Heart left ventricle (tissue), 16 donors: ENCODE measurements around the gene TACC2. TPM values are rescaled to one million over a fixed set of nuclear protein-coding genes. Genes with fewer than 3 reads are reported as not detected.

Source experiments
- ATAC-seq, 4 donors: fragments of 200-7000 bp; cut with Tn5 transposase; one replicate each; pipeline ENCODE4 v1.9.1; 2020 to 2022; ENCODE audit warnings: moderate library complexity in 4 of 4, mild to moderate bottlenecking in 3 of 4, moderate number of reproducible peaks in 1 of 4
- DNase-seq, 5 donors: peaks; one replicate each; pipeline ENCODE4 v3.0.0-alpha.2; 2020
- H3K27ac ChIP-seq, 12 donors: fragments of 200-600 bp; sonication (generic) in 4 of 12; one replicate each; pipeline versions ENCODE4 v1.5.0 to v1.8.0; 2016 to 2022; ENCODE audit warnings: mild to moderate bottlenecking in 2 of 12
- H3K27me3 ChIP-seq, 9 donors: fragments of 200-600 bp; sonication (generic) in 2 of 9; one replicate each; pipeline versions ENCODE4 v1.5.1 to v1.8.0; 2016 to 2022; ENCODE audit warnings: mild to moderate bottlenecking in 3 of 9
- H3K36me3 ChIP-seq, 9 donors: fragments of 200-600 bp; sonication (generic) in 2 of 9; one replicate each; pipeline versions ENCODE4 v1.5.0 to v1.8.0; 2018 to 2022; ENCODE audit warnings: mild to moderate bottlenecking in 2 of 9
- H3K4me1 ChIP-seq, 12 donors: fragments of 200-600 bp; sonication (generic) in 4 of 12; one replicate each; pipeline versions ENCODE4 v1.5.0 to v1.8.0; 2016 to 2022; ENCODE audit warnings: mild to moderate bottlenecking in 3 of 12
- H3K4me3 ChIP-seq, 12 donors: fragments of 200-600 bp; sonication (generic) in 4 of 12; one replicate each; pipeline versions ENCODE4 v1.5.0 to v1.8.0; 2017 to 2022; ENCODE audit warnings: mild to moderate bottlenecking in 9 of 12, moderate library complexity in 4 of 12
- H3K9me3 ChIP-seq, 12 donors: fragments of 200-600 bp; sonication (generic) in 4 of 12; one replicate each; pipeline versions ENCODE4 v1.5.0 to v1.8.0; 2016 to 2022; ENCODE audit warnings: mild to moderate bottlenecking in 1 of 12
- POLR2A ChIP-seq, 2 donors: fragments of 450-650 bp; IDR thresholded peaks; one replicate each; pipeline ENCODE4 v1.6.1; 2017; ENCODE audit warnings: antibody characterized with exemption in 2 of 2, mild to moderate bottlenecking in 2 of 2, moderate library complexity in 2 of 2
- WGBS, 4 donors: extraction: QIAGEN DNeasy Blood & Tissue Kit in 2 of 4; methylation state at CpG; one replicate each; pipeline versions ENCODE4 v1.1.5 to v1.1.7; 2013 to 2018; 5-methylcytosine and 5-hydroxymethylcytosine counted together
- intact Hi-C, 10 donors: fragments of 100-400 bp; cut with DNase I; formaldehyde crosslinking; loops; one replicate each; pipeline versions ENCODE4 v1.11.1 to v1.14.2; 2022
- polyA plus RNA-seq, 2 donors: library from polyadenylated mRNA; stranded (reverse); fragments of 200-250 nt; gene quantifications; one replicate each; pipeline ENCODE4 v1.2.3, GENCODE V29; 2013
- total RNA-seq, 9 donors: library from RNA; depleted of rRNA in 2 of 9; stranded (reverse); fragments of >200 nt in 2 of 9; fragmentation: NEBNext Ultra II Directional in 3 of 9; extraction: Animal tissue kit (Norgen Biotek cat#: 25700) in 3 of 9; gene quantifications; one replicate each; pipeline versions ENCODE4 v1.1.0 to v1.2.4, GENCODE V29; 2016 to 2023
- TF ChIP-seq, protein P1 (sequence below), 12 donors: fragments of 200-600 bp; sonication (generic) in 4 of 12; IDR thresholded peaks; one replicate each; pipeline versions ENCODE4 v1.5.0 to v1.8.0; 2018 to 2022; ENCODE audit warnings: antibody characterized with exemption in 12 of 12, mild to moderate bottlenecking in 5 of 12
- donor health status: ischemic (EF 13 %, LVEDD 7.1; RV severe dilation, severe dysfunction).
- donor health status: healthy with polysubstance abuse.
- donor health status: DM: no; HTN: yes; CAD: no.
- donor health status: DM: no; HTN: no; CAD: no.
- donor health status: ischemic (EF 25% LVEDD 6.9; RV normal size, moderate dysfunction).
- donor health status: ischemic (EF 25% LVEDD 5.7; RV mildly dilated, moderate dysfunction).
- donor health status: healthy.
- donor health status: DM: yes; HTN: yes; CAD: no.
- donor health status: ischemic (EF 35%, LVEDD 5.7; RV mildly dilated, moderate dysfunction).
- donor health status: nonischemic (EF 11% LVEDD 7.7; RV severe dilation, severe dysfunction).
- donor health status: DM: yes; HTN: yes; CAD: no.
- donor health status: PGD.
- donor health status: ischemic (EF 29% LVEDD 5.4; RV normal size, mild dysfunction).
- donor health status: nonischemic (EF 23%, LVEDD 6.1; RV moderate dilation, normal function).

TACC2 gene
- total and polyA plus RNA-seq, 11 donors, result 96.7 to 456 (median 294) TPM

DNA sequence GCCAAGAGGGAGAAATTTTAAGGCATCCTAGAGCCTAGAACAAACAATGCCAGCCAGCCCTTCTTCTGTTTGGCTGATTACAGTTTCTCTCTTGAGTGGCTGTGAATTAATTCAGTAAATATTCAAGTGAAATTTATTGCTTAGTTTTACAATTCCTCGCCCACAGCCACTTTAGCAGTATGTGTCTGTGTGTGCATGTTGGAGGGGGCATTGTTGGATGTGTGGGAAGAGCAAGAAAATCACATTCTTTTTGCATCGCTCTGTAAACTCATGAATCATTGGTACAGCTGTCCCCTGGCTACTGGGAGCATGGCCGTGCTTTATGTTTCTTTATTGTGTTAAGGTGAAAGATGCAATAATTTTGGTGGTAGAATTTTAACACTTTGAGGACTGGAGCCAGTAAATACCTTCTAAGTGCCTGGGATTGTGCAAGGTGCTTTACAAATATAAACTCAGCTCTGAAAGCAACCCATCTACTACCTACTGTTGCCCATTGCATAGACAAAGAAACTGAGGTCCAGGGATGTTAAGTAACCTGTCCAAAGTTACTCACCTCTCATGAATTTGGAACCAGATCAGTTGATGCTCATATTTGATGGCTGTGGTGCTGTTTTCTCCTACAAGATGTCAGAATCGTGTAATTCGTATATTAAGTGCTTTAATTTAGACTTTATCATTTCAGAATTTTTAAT is 192.2 kb downstream of the TACC2 start:
- no peak for TF ChIP-seq POLR2A (IDR thresholded peaks at IDR 0.05)
- TF ChIP-seq, protein P1, sequence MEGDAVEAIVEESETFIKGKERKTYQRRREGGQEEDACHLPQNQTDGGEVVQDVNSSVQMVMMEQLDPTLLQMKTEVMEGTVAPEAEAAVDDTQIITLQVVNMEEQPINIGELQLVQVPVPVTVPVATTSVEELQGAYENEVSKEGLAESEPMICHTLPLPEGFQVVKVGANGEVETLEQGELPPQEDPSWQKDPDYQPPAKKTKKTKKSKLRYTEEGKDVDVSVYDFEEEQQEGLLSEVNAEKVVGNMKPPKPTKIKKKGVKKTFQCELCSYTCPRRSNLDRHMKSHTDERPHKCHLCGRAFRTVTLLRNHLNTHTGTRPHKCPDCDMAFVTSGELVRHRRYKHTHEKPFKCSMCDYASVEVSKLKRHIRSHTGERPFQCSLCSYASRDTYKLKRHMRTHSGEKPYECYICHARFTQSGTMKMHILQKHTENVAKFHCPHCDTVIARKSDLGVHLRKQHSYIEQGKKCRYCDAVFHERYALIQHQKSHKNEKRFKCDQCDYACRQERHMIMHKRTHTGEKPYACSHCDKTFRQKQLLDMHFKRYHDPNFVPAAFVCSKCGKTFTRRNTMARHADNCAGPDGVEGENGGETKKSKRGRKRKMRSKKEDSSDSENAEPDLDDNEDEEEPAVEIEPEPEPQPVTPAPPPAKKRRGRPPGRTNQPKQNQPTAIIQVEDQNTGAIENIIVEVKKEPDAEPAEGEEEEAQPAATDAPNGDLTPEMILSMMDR (IDR thresholded peaks at IDR 0.05), result no peak
- WGBS, 4 donors, result 75 to 84% (median 79%) methylated on average over 5 of the region's 5 CpGs
- Histone ChIP-seq H3K27ac (no peak overlapping the region), H3K9me3 (no peaks in the 10 kb centered on the region), H3K4me3 (no peak overlapping the region), H3K27me3 (no peaks in the 10 kb centered on the region), H3K36me3 (peaks cover 0 to 6% (median 0%) of the 10 kb centered on the region in 9 donors), H3K4me1 (peaks cover 3 to 48% (median 29%) of the 10 kb centered on the region in 12 donors)
- no peak for DNase-seq
- ATAC-seq, result no peak
- intact Hi-C loops, result loop anchor here in 2 of 10 donors (5.0 kb wide), 2 partner anchors 34 to 39 kb away; no protein-coding TSS in a partner anchor

DNA sequence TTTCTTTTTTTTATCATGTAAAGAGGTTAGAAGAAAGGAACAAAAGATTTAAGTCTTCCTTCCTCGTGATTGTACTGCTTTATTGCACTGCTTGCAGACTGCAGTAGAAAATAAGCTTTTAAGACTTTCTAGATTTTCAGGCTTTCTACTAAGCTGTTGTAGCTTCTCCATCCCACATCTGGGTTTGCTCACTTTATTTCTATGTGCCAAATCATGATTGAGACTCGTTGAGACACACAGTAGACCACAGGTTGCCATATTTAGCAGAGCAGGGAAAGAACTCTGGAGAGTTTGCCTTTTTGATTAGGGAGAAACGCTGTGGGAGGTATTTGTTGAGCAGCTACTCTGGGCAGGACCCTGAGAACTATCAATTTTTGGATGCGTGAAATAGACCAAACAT is 192.9 kb downstream of the TACC2 start:
- Histone ChIP-seq H3K27ac (peak overlapping the region in 4 of 12 donors; percentile 0 to 26 (median 12)), H3K9me3 (no peaks in the 10 kb centered on the region), H3K4me1 (peaks cover 5 to 48% (median 32%) of the 10 kb centered on the region in 12 donors), H3K36me3 (peaks cover 0 to 8% (median 0%) of the 10 kb centered on the region in 9 donors), H3K4me3 (no peak overlapping the region), H3K27me3 (no peaks in the 10 kb centered on the region)
- TF ChIP-seq, protein P1 (IDR thresholded peaks at IDR 0.05), result no peak
- TF ChIP-seq POLR2A (IDR thresholded peaks at IDR 0.05), result no peak
- intact Hi-C loops, result loop anchor here in 2 of 10 donors (5.0 kb wide), 2 partner anchors 35 to 40 kb away; no protein-coding TSS in a partner anchor
- WGBS, 4 donors, result 24 to 33% (median 28%) methylated on average over 4 of the region's 4 CpGs
- DNase-seq, result no peak
- ATAC-seq, result peak in 1 of 4 donors; percentile 3

DNA sequence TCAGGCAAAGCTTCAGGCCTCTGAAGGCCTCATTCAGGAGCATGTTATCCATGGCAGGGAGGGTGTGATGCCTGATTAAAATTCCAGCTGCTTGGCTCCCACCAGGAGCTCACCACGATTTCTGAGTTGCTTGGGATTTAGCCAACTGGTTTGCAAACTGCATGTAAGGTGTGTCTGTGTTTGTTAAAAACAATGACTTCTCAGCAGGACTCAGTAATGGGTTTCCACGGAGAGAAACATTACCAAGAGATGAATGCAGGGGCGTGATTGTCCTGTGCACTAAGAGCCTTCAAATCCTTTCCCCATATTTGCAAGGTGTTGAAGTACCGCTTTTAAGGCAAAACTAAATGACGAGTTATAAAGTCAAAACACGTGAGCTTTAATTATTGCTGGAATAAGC is 193.3 kb downstream of the TACC2 start:
- Histone ChIP-seq H3K4me3 (no peak overlapping the region), H3K4me1 (peaks cover 8 to 52% (median 37%) of the 10 kb centered on the region in 12 donors), H3K9me3 (no peaks in the 10 kb centered on the region), H3K27me3 (no peaks in the 10 kb centered on the region), H3K36me3 (peaks cover 0 to 8% (median 0%) of the 10 kb centered on the region in 9 donors), H3K27ac (peak overlapping the region in 7 of 12 donors; percentile 0 to 46 (median 19))
- ATAC-seq (peak in 2 of 4 donors; percentile 26 to 54), DNase-seq (no peak)
- intact Hi-C loops, result loop anchor here in 2 of 10 donors (5.0 kb wide), 2 partner anchors 35 to 40 kb away; no protein-coding TSS in a partner anchor
- TF ChIP-seq, protein P1 (IDR thresholded peaks at IDR 0.05), result no peak
- TF ChIP-seq POLR2A (IDR thresholded peaks at IDR 0.05), result no peak
- WGBS, 4 donors, result 48 to 55% (median 54%) methylated on average over 6 of the region's 6 CpGs

- intact Hi-C loops, result loop anchor here in 2 of 10 donors (5.0 kb wide), 2 partner anchors 37 to 42 kb away; no protein-coding TSS in a partner anchor
- H3K9me3 ChIP-seq, result no peaks in the 10 kb centered on the region
- no peak overlapping the region for H3K4me3 ChIP-seq
- 61 to 68% (median 61%) methylated on average over 6 of the region's 6 CpGs for WGBS, 4 donors
- H3K4me1 ChIP-seq, result peaks cover 8 to 71% (median 44%) of the 10 kb centered on the region in 12 donors
- peaks cover 0 to 8% (median 0%) of the 10 kb centered on the region in 9 donors for H3K36me3 ChIP-seq
- no peak for TF ChIP-seq POLR2A (IDR thresholded peaks at IDR 0.05)
- TF ChIP-seq, protein P1 (IDR thresholded peaks at IDR 0.05), result no peak
- no peak overlapping the region for H3K27ac ChIP-seq
- H3K27me3 ChIP-seq, result no peaks in the 10 kb centered on the region
- DNase-seq, result no peak
- ATAC-seq, result no peak
Observed at GRCh38 chr10:122184254-122184653, 195.3 kb downstream of the TACC2 start.
